K562 (cell line): ENCODE measurements around the gene ARHGAP10. TPM values are rescaled to one million over a fixed set of nuclear protein-coding genes. Genes with fewer than 3 reads are reported as not detected.

Experiments used
- ATAC-seq: fragments of 200-7000 bp; cut with Tn5 transposase; 3 replicates; pipeline ENCODE4 v1.9.1; 2020; ENCODE audit warnings: moderate library complexity
- BruUV-seq: library from RNA; stranded (reverse); fragments of 400-500 nt; replicated peaks from 2 replicates; lab custom pipeline; 2021; lab: Mats Ljungman, UMichigan
- CTCF ChIA-PET: fragments of 300-600 bp; formaldehyde crosslinking; extraction: SDS; loops from one replicate; lab custom pipeline; 2021; ENCODE audit warnings: low intra/inter-chr PET ratio; lab: Yijun Ruan, JAX
- POLR2A ChIA-PET: fragments of 300-600, 350-650 bp; sonication (Branson Sonifier 250); formaldehyde crosslinking; extraction: SDS; loops from one replicate; lab custom pipeline; 2021; ENCODE audit warnings: antibody characterized with exemption, inconsistent platforms; lab: Yijun Ruan, JAX
- DNase-seq, 4 experiments: peaks; one replicate each; pipeline versions ENCODE4 v3.0.0 to v3.0.0-alpha.2; 2011 to 2018; ENCODE audit warnings: low spot score in 3 of 4, mixed read lengths in 3 of 4; ENCODE audit errors: extremely low read depth in 1 of 4
- FAIRE-seq: peaks from 2 replicates; lab custom pipeline; 2011; peaks lifted over from hg19 to GRCh38; lab: Jason Lieb, UNC
- H2AFZ ChIP-seq: 2 replicates; pipeline ENCODE4 v1.6.0; 2011; ENCODE audit warnings: low read depth, low read length, control low read depth, inconsistent platforms
- H3K27ac ChIP-seq: fragments of 200-600 bp; 3 replicates; pipeline ENCODE4 v1.8.0; 2011; ENCODE audit warnings: low read depth, mild to moderate bottlenecking, control low read depth, inconsistent platforms, low read length, moderate library complexity, mixed read lengths; ENCODE audit errors: extremely low read depth
- H3K27me3 ChIP-seq, 2 experiments: fragments of 300-600 bp in 1 of 2; 2 replicates in 1 of 2; 3 replicates in 1 of 2; pipeline versions ENCODE4 v1.6.0 to v1.8.0; 2011; ENCODE audit warnings: inconsistent platforms in 2 of 2, low read length in 2 of 2, mild to moderate bottlenecking in 1 of 2, mixed read lengths in 1 of 2, moderate library complexity in 1 of 2; ENCODE audit not compliant: control insufficient read depth in 2 of 2, insufficient read depth in 2 of 2
- H3K36me3 ChIP-seq: fragments of 300-600 bp; 3 replicates; pipeline ENCODE4 v1.8.0; 2011; ENCODE audit warnings: mild to moderate bottlenecking, low read length, inconsistent platforms; ENCODE audit not compliant: control insufficient read depth, insufficient read depth
- H3K4me1 ChIP-seq, 2 experiments: fragments of 200-600 bp in 1 of 2; replicated peaks in 1 of 2; 2 replicates in 1 of 2; 3 replicates in 1 of 2; pipeline versions ENCODE4 v1.5.1 to v1.8.0; 2011; ENCODE audit warnings: inconsistent platforms in 2 of 2, low read length in 2 of 2, mild to moderate bottlenecking in 1 of 2, mixed read lengths in 1 of 2, moderate library complexity in 1 of 2; ENCODE audit not compliant: control insufficient read depth in 2 of 2, insufficient read depth in 2 of 2
- H3K4me2 ChIP-seq: 2 replicates; pipeline ENCODE4 v1.6.1; 2011; ENCODE audit warnings: low read length, control low read depth, inconsistent platforms, mixed read lengths; ENCODE audit not compliant: insufficient read depth
- H3K4me3 ChIP-seq: fragments of 200-600 bp; sonication (generic), shearing (Covaris generic); 2 replicates; pipeline ENCODE4 v1.5.1; 2016; ENCODE audit warnings: control low read depth, inconsistent platforms
- H3K79me2 ChIP-seq: fragments of 200-600 bp; 3 replicates; pipeline ENCODE4 v1.8.0; 2011; ENCODE audit warnings: low read length, inconsistent platforms; ENCODE audit not compliant: control insufficient read depth, insufficient read depth
- H3K9ac ChIP-seq, 2 experiments: 2 replicates each; pipeline versions ENCODE4 v1.6.0 to v1.6.1; 2011; ENCODE audit warnings: low read depth in 2 of 2, low read length in 2 of 2, control low read depth in 1 of 2, inconsistent platforms in 1 of 2, mild to moderate bottlenecking in 1 of 2, mixed read lengths in 1 of 2; ENCODE audit not compliant: insufficient read depth in 1 of 2
- H3K9me1 ChIP-seq: one replicate; pipeline ENCODE4 v1.6.0; 2011; ENCODE audit warnings: inconsistent platforms, mild to moderate bottlenecking, low read length, moderate library complexity; ENCODE audit not compliant: control insufficient read depth, insufficient read depth
- H3K9me3 ChIP-seq: replicated peaks from 2 replicates; pipeline ENCODE4 v1.5.1; 2011; ENCODE audit warnings: low read depth, low read length, inconsistent platforms; ENCODE audit not compliant: control insufficient read depth, insufficient read depth
- H4K20me1 ChIP-seq: replicated peaks from 2 replicates; pipeline ENCODE4 v1.6.1; 2011; ENCODE audit warnings: low read length, inconsistent platforms, mixed read lengths; ENCODE audit not compliant: control insufficient read depth, insufficient read depth
- ARHGAP35 ChIP-seq: fragments of 450-650 bp; IDR thresholded peaks from 2 replicates; pipeline ENCODE4 v1.6.1; 2018; ENCODE audit not compliant: partially characterized antibody
- ARID1B ChIP-seq: fragments of 450-650 bp; IDR thresholded peaks from 2 replicates; pipeline ENCODE4 v1.6.1; 2016; ENCODE audit warnings: antibody characterized with exemption, mild to moderate bottlenecking, inconsistent platforms
- CAMTA2 ChIP-seq: fragments of 250-450 bp; sonication (Bioruptor Pico); conservative IDR thresholded peaks from 2 replicates; pipeline ENCODE4 v1.5.1; 2022
- EP300 ChIP-seq: IDR thresholded peaks from 2 replicates; pipeline ENCODE4 v1.6.1; 2012; ENCODE audit warnings: low read length, improper control_type of control experiment
- MYBL2 ChIP-seq, 2 experiments: fragments of 450-650 bp in 1 of 2; sonication (generic) in 1 of 2; formaldehyde crosslinking in 1 of 2; IDR thresholded peaks; 2 replicates each; pipeline versions ENCODE4 v1.6.1 to v1.8.1; 2017 to 2022; ENCODE audit warnings: borderline replicate concordance in 1 of 2, inconsistent platforms in 1 of 2, low read depth in 1 of 2, mild to moderate bottlenecking in 1 of 2, missing genetic modification reagents in 1 of 2, moderate library complexity in 1 of 2
- NEUROD1 ChIP-seq: fragments of 150-350 bp; IDR thresholded peaks from 2 replicates; pipeline ENCODE4 v1.6.1; 2014; ENCODE audit warnings: borderline replicate concordance, low read length, low read depth; ENCODE audit not compliant: partially characterized antibody
- NFYB ChIP-seq: IDR thresholded peaks from 2 replicates; pipeline ENCODE4 v1.6.1; 2011; ENCODE audit warnings: mild to moderate bottlenecking, moderate library complexity; ENCODE audit not compliant: insufficient read length; ENCODE audit errors: extremely low read depth
- PML ChIP-seq: IDR thresholded peaks from 2 replicates; pipeline ENCODE4 v1.6.1; 2012; ENCODE audit warnings: low read length, inconsistent platforms
- POU5F1 ChIP-seq: fragments of 150-350 bp; IDR thresholded peaks from 2 replicates; pipeline ENCODE4 v1.6.1; 2014; ENCODE audit warnings: borderline replicate concordance, low read length, low read depth, mild to moderate bottlenecking; ENCODE audit not compliant: partially characterized antibody
- PYGO2 ChIP-seq: fragments of 450-650 bp; IDR thresholded peaks from 2 replicates; pipeline ENCODE4 v1.6.1; 2016; ENCODE audit warnings: mild to moderate bottlenecking, missing genetic modification characterization, moderate library complexity, missing compliant biosample characterization
- SAFB2 ChIP-seq: fragments of 200-400 bp; formaldehyde crosslinking; IDR thresholded peaks from 2 replicates; pipeline ENCODE4 v1.6.1; 2018; ENCODE audit warnings: borderline replicate concordance, low read length, low read depth, moderate library complexity; ENCODE audit not compliant: severe bottlenecking
- SIN3B ChIP-seq: fragments of 450-650 bp; IDR thresholded peaks from 2 replicates; pipeline ENCODE4 v1.6.1; 2017; ENCODE audit warnings: low read depth, mild to moderate bottlenecking, moderate library complexity
- SLC30A9 ChIP-seq: fragments of 250-450 bp; sonication (Bioruptor Pico); IDR thresholded peaks from 2 replicates; pipeline ENCODE4 v1.8.0; 2022; ENCODE audit warnings: mild to moderate bottlenecking, moderate library complexity
- ZKSCAN3 ChIP-seq: fragments of 250-450 bp; sonication (Bioruptor Pico); IDR thresholded peaks from 2 replicates; pipeline ENCODE4 v1.4.0; 2020
- ZNF436 ChIP-seq: fragments of 250-450, 450-650 bp; sonication (Bioruptor Pico); formaldehyde crosslinking; IDR thresholded peaks from 2 replicates; pipeline ENCODE4 v1.7.0; 2020; ENCODE audit warnings: mild to moderate bottlenecking
- ZSCAN32 ChIP-seq: fragments of 450-650 bp; formaldehyde crosslinking; IDR thresholded peaks from 2 replicates; pipeline ENCODE4 v1.4.0; 2020; ENCODE audit warnings: mild to moderate bottlenecking, moderate library complexity
- WGBS: fragments of 100-300 bp; shearing (Covaris generic); methylation state at CpG from one replicate; pipeline ENCODE4 v1.1.6; 2016; ENCODE audit warnings: low coverage, mixed read lengths; ENCODE audit not compliant: insufficient coverage; ENCODE audit errors: missing lambda C conversion rate; 5-methylcytosine and 5-hydroxymethylcytosine counted together
- in situ Hi-C: fragments of 300-500 bp; cut with MboI; formaldehyde crosslinking; loops from 4 replicates; pipeline ENCODE4 v1.15.0; 2018; ENCODE audit warnings: inconsistent platforms, mixed read lengths
- intact Hi-C: fragments of 100-400 bp; cut with micrococcal nuclease; formaldehyde crosslinking; loops from 2 replicates; pipeline ENCODE4 v1.14.2; 2022
- polyA plus RNA-seq, 8 experiments: library from polyadenylated mRNA; depleted of rRNA in 4 of 8; stranded (reverse) in 5 of 8; unstranded in 3 of 8; fragments of >200 nt; fragmentation: Nextera tagmentation in 2 of 8; fragmentation: Illumina TruSeq in 1 of 8; extraction: Ambion mirVana in 2 of 8; extraction: Trizol in 1 of 8; gene quantifications; 2 replicates each; pipeline versions ENCODE4 v1.2.1 to v1.2.3, GENCODE V29; 2011 to 2014; ENCODE audit warnings: inconsistent platforms in 1 of 8, missing spikeins in 1 of 8
- total RNA-seq, 7 experiments: library from RNA; depleted of rRNA in 6 of 7; stranded (reverse); fragments of >200 nt in 6 of 7; fragmentation: Illumina TruSeq in 2 of 7; extraction: Trizol in 2 of 7; gene quantifications; 2 replicates each; pipeline versions ENCODE4 v1.2.1 to v1.2.3, GENCODE V29; 2011 to 2021; ENCODE audit warnings: low replicate concordance in 1 of 7
- TF ChIP-seq, protein P1 (sequence below): fragments of 450-650 bp; formaldehyde crosslinking; IDR thresholded peaks from 2 replicates; pipeline ENCODE4 v1.4.0; 2022; ENCODE audit warnings: mild to moderate bottlenecking, moderate library complexity
- TF ChIP-seq, protein P2 (sequence below): fragments of 200-800 bp; sonication (Bioruptor generic); IDR thresholded peaks from 2 replicates; pipeline ENCODE4 v1.6.1; 2017; ENCODE audit warnings: missing genetic modification characterization, missing compliant biosample characterization
- TF ChIP-seq, protein P3 (sequence below): sonication (generic); formaldehyde crosslinking; IDR thresholded peaks from 2 replicates; pipeline ENCODE4 v1.8.1; 2022; ENCODE audit warnings: missing genetic modification reagents

The ARHGAP10 gene
- total and polyA plus RNA-seq, 9 of the 15 experiments (the other 6 are each of a cell fraction or from before 2014, with no cell fraction given): 0.03 to 0.22 (median 0.06) TPM; not detected in 3

DNA sequence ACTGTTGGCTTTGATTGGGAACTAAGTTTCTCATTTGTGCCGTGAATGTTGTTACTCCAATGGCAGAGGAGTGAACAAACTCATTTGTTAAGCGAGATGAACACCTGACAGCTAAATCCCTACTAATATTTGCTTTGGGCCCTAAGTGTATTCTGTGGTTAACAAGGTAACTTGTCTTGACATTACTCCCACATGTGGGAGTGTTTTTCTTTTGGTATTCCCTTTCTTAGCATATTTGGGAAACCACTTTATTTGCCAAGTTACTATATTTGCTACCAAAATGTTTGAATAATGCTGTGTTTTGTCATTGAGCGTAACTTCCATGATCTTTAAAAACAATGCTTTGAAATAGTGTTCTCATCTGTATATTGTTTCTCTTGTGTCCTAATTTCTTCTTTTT, 82.5 kb downstream of the ARHGAP10 start (continued):
- no peak for TF ChIP-seq EP300
- TF ChIP-seq PML: no peak
- TF ChIP-seq, protein P1, sequence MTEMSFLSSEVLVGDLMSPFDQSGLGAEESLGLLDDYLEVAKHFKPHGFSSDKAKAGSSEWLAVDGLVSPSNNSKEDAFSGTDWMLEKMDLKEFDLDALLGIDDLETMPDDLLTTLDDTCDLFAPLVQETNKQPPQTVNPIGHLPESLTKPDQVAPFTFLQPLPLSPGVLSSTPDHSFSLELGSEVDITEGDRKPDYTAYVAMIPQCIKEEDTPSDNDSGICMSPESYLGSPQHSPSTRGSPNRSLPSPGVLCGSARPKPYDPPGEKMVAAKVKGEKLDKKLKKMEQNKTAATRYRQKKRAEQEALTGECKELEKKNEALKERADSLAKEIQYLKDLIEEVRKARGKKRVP (CRISPR knock-in tag): no peak

DNA sequence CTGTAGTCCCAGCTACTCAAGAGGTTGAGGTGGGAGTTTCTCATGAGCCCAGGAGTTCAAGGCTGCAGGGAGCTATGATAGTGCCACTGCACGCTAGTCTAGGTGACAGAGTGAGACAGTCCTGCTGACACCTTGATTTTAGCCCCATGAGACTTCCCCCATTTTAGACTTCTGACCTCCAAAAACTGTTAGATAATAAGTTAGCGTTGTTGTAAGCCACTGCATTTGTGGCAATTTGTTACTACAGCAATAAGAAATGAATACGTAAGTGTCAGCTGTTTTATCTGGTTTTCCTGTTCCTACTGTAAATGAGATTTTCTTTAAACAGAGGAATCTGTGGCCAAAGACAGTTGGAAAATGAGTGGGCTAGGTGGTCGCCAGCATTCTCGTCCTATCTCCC, 83.9 kb downstream of the ARHGAP10 start:
- Histone ChIP-seq H3K9me3 (no peaks in the 10 kb centered on the region), H3K4me1 (no peaks in the 10 kb centered on the region), H3K27ac (no peak overlapping the region), H3K4me2 (no peak overlapping the region), H3K36me3 (no peaks in the 10 kb centered on the region), H3K9ac (no peak overlapping the region), H4K20me1 (no peaks in the 10 kb centered on the region; the same call in 1 of the 2 replicates), H3K27me3 (no peaks in the 10 kb centered on the region; a peak in 1 of 5 replicates), H2AFZ (no peak overlapping the region), H3K9me1 (no peaks in the 10 kb centered on the region), H3K79me2 (no peaks in the 10 kb centered on the region), H3K4me3 (no peak overlapping the region)
- no TSS peak for BruUV-seq
- 0% methylated on average over 5 of the region's 5 CpGs for WGBS
- POLR2A ChIA-PET: no interaction called here
- intact Hi-C loops: no loop called here
- DNase-seq: no peak
- in situ Hi-C loops: no loop called here
- ATAC-seq: no peak
- FAIRE-seq: no peak
- CTCF ChIA-PET: no interaction called here
- TF ChIP-seq SIN3B (no peak), ZNF436 (CRISPR knock-in tag) (no peak), MYBL2 (IDR thresholded peaks at IDR 0.05; ENCODE audit: low read depth) (no peak), MYBL2 (CRISPR knock-in tag; IDR thresholded peaks at IDR 0.05; ENCODE audit: borderline replicate concordance) (no peak), POU5F1 (no peak), NEUROD1 (no peak), ARHGAP35 (no peak), NFYB (no peak), SAFB2 (no peak), ZSCAN32 (no peak), CAMTA2 (CRISPR knock-in tag) (no peak), SLC30A9 (CRISPR knock-in tag) (no peak), ARID1B (no peak), PYGO2 (no peak), ZKSCAN3 (CRISPR knock-in tag) (no peak)
- TF ChIP-seq, protein P2, sequence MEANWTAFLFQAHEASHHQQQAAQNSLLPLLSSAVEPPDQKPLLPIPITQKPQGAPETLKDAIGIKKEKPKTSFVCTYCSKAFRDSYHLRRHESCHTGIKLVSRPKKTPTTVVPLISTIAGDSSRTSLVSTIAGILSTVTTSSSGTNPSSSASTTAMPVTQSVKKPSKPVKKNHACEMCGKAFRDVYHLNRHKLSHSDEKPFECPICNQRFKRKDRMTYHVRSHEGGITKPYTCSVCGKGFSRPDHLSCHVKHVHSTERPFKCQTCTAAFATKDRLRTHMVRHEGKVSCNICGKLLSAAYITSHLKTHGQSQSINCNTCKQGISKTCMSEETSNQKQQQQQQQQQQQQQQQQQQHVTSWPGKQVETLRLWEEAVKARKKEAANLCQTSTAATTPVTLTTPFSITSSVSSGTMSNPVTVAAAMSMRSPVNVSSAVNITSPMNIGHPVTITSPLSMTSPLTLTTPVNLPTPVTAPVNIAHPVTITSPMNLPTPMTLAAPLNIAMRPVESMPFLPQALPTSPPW (CRISPR knock-in tag): no peak
- TF ChIP-seq, protein P3, sequence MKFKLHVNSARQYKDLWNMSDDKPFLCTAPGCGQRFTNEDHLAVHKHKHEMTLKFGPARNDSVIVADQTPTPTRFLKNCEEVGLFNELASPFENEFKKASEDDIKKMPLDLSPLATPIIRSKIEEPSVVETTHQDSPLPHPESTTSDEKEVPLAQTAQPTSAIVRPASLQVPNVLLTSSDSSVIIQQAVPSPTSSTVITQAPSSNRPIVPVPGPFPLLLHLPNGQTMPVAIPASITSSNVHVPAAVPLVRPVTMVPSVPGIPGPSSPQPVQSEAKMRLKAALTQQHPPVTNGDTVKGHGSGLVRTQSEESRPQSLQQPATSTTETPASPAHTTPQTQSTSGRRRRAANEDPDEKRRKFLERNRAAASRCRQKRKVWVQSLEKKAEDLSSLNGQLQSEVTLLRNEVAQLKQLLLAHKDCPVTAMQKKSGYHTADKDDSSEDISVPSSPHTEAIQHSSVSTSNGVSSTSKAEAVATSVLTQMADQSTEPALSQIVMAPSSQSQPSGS (CRISPR knock-in tag): no peak
